Activated CD8-positive, alpha-beta T cell treated with anti-CD3 and anti-CD28 coated beads for 36 hours (primary cell): ENCODE measurements around the gene HIRA. TPM values are rescaled to one million over a fixed set of nuclear protein-coding genes. Genes with fewer than 3 reads are reported as not detected.

ENCODE experiments used
- ATAC-seq: fragments of 200-7000 bp; cut with Tn5 transposase; one replicate; pipeline ENCODE4 v1.10.0; 2021; ENCODE audit warnings: mild to moderate bottlenecking, moderate library complexity
- CTCF ChIA-PET: fragments of 350-600 bp; sonication (Branson Sonifier 250); formaldehyde crosslinking; loops from one replicate; lab custom pipeline; 2021; ENCODE audit warnings: antibody characterized with exemption; lab: Charles Lee
- POLR2A ChIA-PET: fragments of 350-600 bp; sonication (Branson Sonifier 250); formaldehyde crosslinking; loops from one replicate; lab custom pipeline; 2021; ENCODE audit warnings: antibody characterized with exemption; lab: Charles Lee
- DNase-seq: peaks from one replicate; pipeline ENCODE4 v3.0.0-alpha.2; 2020
- H3K27ac Mint-ChIP-seq: one replicate; pipeline ENCODE4 v1.8.0; 2021; ENCODE audit warnings: mild to moderate bottlenecking, mixed read lengths
- H3K27me3 Mint-ChIP-seq: one replicate; pipeline ENCODE4 v1.8.0; 2021; ENCODE audit warnings: mixed read lengths
- H3K36me3 Mint-ChIP-seq: one replicate; pipeline ENCODE4 v1.8.0; 2021; ENCODE audit warnings: low read depth, mixed read lengths
- H3K4me1 Mint-ChIP-seq: one replicate; pipeline ENCODE4 v1.8.0; 2021; ENCODE audit warnings: low read depth, mixed read lengths
- H3K4me3 Mint-ChIP-seq: one replicate; pipeline ENCODE4 v1.8.0; 2021; ENCODE audit warnings: mild to moderate bottlenecking, moderate library complexity, mixed read lengths
- H3K9me3 Mint-ChIP-seq: one replicate; pipeline ENCODE4 v1.8.0; 2021; ENCODE audit warnings: mixed read lengths
- intact Hi-C: fragments of 100-400 bp; cut with micrococcal nuclease; formaldehyde crosslinking; loops from one replicate; pipeline ENCODE4 v1.10.0; 2022
- total RNA-seq, 2 experiments: library from RNA; stranded (reverse); gene quantifications; one replicate each; pipeline ENCODE4 v1.2.3, GENCODE V29; 2021
- TF ChIP-seq, protein P1 (sequence below): fragments of 200-600 bp; IDR thresholded peaks from one replicate; pipeline ENCODE4 v1.8.0; 2022; ENCODE audit warnings: antibody characterized with exemption, mild to moderate bottlenecking

The HIRA gene
- total RNA-seq, 2 experiments from 2014 or later = 29.7 to 30.5 TPM

DNA sequence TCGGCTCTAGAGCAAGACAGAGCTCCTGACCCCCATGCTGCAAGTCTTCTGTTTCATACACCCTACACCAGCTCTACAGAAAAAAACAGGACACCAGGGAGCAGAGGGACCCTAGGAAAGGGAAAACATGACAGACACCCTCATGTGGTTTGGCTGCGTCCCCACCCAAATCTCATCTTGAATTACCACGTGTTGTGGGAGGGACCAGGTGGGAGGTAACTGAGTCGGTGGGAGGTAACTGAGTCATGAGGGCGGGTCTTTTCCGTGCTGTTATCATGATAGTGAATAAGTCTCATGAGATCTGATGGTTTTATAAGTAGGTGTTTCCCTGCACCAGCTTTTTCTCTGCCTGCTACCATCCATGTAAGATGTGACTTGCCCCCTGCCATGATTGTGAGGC is 22.6 kb upstream of the HIRA start:
- no peaks in the 10 kb centered on the region for H3K9me3 Mint-ChIP-seq
- ATAC-seq (no peak), DNase-seq (no peak)
- H3K36me3 Mint-ChIP-seq = peaks cover 57% of the 10 kb centered on the region
- H3K4me1 Mint-ChIP-seq = peaks cover 6% of the 10 kb centered on the region
- CTCF ChIA-PET = no interaction called here
- H3K27ac Mint-ChIP-seq = peak overlapping the region; percentile 54
- TF ChIP-seq, protein P1, sequence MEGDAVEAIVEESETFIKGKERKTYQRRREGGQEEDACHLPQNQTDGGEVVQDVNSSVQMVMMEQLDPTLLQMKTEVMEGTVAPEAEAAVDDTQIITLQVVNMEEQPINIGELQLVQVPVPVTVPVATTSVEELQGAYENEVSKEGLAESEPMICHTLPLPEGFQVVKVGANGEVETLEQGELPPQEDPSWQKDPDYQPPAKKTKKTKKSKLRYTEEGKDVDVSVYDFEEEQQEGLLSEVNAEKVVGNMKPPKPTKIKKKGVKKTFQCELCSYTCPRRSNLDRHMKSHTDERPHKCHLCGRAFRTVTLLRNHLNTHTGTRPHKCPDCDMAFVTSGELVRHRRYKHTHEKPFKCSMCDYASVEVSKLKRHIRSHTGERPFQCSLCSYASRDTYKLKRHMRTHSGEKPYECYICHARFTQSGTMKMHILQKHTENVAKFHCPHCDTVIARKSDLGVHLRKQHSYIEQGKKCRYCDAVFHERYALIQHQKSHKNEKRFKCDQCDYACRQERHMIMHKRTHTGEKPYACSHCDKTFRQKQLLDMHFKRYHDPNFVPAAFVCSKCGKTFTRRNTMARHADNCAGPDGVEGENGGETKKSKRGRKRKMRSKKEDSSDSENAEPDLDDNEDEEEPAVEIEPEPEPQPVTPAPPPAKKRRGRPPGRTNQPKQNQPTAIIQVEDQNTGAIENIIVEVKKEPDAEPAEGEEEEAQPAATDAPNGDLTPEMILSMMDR = no peak
- POLR2A ChIA-PET = interaction anchor here (0.8 kb wide), 1 partner anchor 14 kb away, joined by 3 read pairs; no protein-coding TSS in a partner anchor
- intact Hi-C loops = no loop called here
- no peak overlapping the region for H3K4me3 Mint-ChIP-seq
- no peaks in the 10 kb centered on the region for H3K27me3 Mint-ChIP-seq

DNA sequence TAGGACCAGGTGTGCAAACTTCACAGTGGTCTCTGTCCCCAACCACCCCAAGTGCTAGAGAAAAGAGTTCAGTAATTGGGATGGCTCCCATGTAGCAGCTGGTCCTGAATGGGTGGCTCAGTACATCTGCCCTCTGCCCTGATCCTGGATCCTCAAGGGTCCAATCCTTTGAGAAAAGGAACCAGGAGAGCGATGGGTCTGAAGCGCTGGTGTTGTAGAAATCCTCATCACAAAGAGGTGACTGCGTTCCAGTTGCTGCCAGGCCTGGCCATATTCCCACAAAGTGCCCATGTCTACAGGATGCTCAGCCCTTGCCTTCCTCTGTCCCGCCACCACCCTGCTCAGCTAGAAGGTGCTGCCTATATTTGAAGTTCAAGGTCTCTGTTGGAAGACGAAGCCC is 22.2 kb upstream of the HIRA start:
- CTCF ChIA-PET = interaction anchor here (1.2 kb wide), 1 partner anchor 176 kb away, joined by 3 read pairs; no protein-coding TSS in a partner anchor
- Mint-ChIP-seq H3K4me3 (no peak overlapping the region), H3K27ac (peak overlapping the region; percentile 54), H3K36me3 (peaks cover 57% of the 10 kb centered on the region), H3K27me3 (no peaks in the 10 kb centered on the region), H3K4me1 (peaks cover 9% of the 10 kb centered on the region), H3K9me3 (no peaks in the 10 kb centered on the region)
- DNase-seq (no peak), ATAC-seq (no peak)
- intact Hi-C loops = no loop called here
- POLR2A ChIA-PET = interaction anchor here (0.8 kb wide), 1 partner anchor 14 kb away, joined by 3 read pairs; no protein-coding TSS in a partner anchor
- TF ChIP-seq, protein P1 = no peak

DNA sequence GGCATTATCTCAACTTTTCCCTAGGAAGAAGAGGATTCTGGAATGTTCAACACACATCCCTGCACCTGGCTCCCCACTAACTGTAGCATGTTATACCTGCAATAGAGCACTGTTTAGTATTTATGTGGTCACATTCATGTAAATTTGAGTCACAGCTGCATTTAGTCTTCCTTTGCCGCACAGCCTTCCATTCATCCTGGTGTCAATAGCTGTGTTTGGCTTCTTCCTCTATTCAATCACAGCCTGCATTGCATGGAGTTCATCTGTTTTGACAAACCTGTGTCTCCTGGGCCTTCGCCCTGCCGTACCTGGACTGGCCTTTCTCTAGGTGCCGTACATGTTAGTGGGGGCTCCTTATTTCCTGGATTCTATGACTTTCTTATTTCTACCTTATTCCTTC is 20.0 kb upstream of the HIRA start:
- peaks cover 57% of the 10 kb centered on the region for H3K36me3 Mint-ChIP-seq

DNA sequence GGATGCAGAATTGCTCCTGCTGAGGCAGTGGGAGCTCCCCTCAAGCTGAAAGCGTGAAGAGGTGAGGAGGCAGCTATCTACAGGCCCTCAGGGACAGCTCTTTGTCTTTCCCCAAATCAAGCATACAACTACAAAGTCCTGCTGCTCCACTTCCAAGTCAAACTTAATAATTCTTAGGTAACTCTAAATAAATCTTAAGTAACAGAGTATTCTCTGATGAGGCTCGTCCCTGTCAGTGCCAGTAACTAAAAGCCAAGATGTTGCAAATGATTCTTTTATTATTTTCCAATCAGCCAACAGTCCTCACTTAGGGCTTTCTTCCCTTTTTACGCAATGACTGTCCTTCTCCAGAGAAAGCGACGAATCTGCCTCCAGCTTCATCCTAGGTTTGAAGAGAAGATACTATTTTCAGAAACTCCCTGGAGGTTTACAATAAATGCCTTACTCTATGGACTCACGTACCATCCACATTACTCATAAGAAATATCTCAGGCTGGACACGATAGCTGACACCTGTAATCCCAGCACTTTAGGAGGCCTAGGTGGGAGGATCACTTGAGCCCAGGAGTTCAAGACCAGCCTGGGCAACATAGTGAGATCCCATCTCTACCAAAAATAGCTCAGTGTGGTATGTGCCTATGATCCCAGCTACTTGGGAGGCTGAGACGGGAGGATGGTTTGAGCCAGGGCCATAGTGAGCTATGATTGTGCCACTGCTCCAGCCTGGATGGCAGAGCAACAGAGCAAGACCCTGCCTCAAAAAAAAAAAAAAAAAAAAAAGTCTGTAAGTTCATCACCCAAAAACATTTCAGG is 19.0 kb upstream of the HIRA start:
- POLR2A ChIA-PET = interaction anchor here (1.3 to 8.9 kb wide), 2 partner anchors 14 to 17 kb away, joined by 4 to 109 read pairs; partner anchors contain the start of genes HIRA and MRPL40

More for the DNA sequence above, 20.0 kb upstream of the HIRA start:
- TF ChIP-seq, protein P1 = no peak
- POLR2A ChIA-PET = interaction anchor here (1.2 to 8.9 kb wide), 3 partner anchors 13 to 20 kb away, joined by 3 to 109 read pairs (median 4); partner anchors contain the start of genes HIRA and MRPL40
- intact Hi-C loops = no loop called here
- no peaks in the 10 kb centered on the region for H3K27me3 Mint-ChIP-seq
- peak overlapping the region; percentile 16 for H3K27ac Mint-ChIP-seq
- H3K4me3 Mint-ChIP-seq = no peak overlapping the region
- H3K4me1 Mint-ChIP-seq = peaks cover 19% of the 10 kb centered on the region
- CTCF ChIA-PET = interaction anchor here (1.3 to 1.5 kb wide), 2 partner anchors 11 to 307 kb away, joined by 4 read pairs; partner anchors contain the start of gene ESS2
- DNase-seq (no peak), ATAC-seq (no peak)
- H3K9me3 Mint-ChIP-seq = no peaks in the 10 kb centered on the region

More for the DNA sequence above, 19.0 kb upstream of the HIRA start:
- H3K4me1 Mint-ChIP-seq = peaks cover 24% of the 10 kb centered on the region
- H3K4me3 Mint-ChIP-seq = no peak overlapping the region
- ATAC-seq (no peak), DNase-seq (no peak)
- TF ChIP-seq, protein P1 = no peak
- H3K27ac Mint-ChIP-seq = peak overlapping the region; percentile 53
- H3K27me3 Mint-ChIP-seq = no peaks in the 10 kb centered on the region
- intact Hi-C loops = no loop called here
- H3K9me3 Mint-ChIP-seq = no peaks in the 10 kb centered on the region
- CTCF ChIA-PET = interaction anchor here (1.3 to 1.5 kb wide), 2 partner anchors 12 to 306 kb away, joined by 4 read pairs; partner anchors contain the start of gene ESS2
- peaks cover 52% of the 10 kb centered on the region for H3K36me3 Mint-ChIP-seq
